Esophagus squamous epithelium (tissue), 4 donors: Measurements from ENCODE around the gene TRIM41.

Experiments
- CTCF ChIP-seq, 6 experiments: fragments of 450-650 bp in 4 of 6; fragments of 200-600 bp in 2 of 6; sonication (generic) in 2 of 6; IDR thresholded peaks; one replicate each; pipeline ENCODE4 v1.5.1; 2016 to 2019; ENCODE audit warnings: antibody characterized with exemption in 6 of 6, mild to moderate bottlenecking in 4 of 6, moderate library complexity in 4 of 6
- POLR2A ChIP-seq, 4 donors: fragments of 450-650 bp; IDR thresholded peaks; one replicate each; pipeline ENCODE4 v1.6.1; 2017; ENCODE audit warnings: antibody characterized with exemption in 4 of 4, mild to moderate bottlenecking in 4 of 4, moderate library complexity in 3 of 4

GRCh38 chr5:181204113-181204825 lies 18.8 kb upstream of the TRIM41 start:
- no peak for TF ChIP-seq CTCF (IDR thresholded peaks at IDR 0.05)
- no peak for TF ChIP-seq POLR2A (IDR thresholded peaks at IDR 0.05)
